ENCODE results near the gene ZIC1.
A peak's percentile ranks its signal among the peaks of the same experiment; 100 is the strongest.

Gene ZIC1

DNA sequence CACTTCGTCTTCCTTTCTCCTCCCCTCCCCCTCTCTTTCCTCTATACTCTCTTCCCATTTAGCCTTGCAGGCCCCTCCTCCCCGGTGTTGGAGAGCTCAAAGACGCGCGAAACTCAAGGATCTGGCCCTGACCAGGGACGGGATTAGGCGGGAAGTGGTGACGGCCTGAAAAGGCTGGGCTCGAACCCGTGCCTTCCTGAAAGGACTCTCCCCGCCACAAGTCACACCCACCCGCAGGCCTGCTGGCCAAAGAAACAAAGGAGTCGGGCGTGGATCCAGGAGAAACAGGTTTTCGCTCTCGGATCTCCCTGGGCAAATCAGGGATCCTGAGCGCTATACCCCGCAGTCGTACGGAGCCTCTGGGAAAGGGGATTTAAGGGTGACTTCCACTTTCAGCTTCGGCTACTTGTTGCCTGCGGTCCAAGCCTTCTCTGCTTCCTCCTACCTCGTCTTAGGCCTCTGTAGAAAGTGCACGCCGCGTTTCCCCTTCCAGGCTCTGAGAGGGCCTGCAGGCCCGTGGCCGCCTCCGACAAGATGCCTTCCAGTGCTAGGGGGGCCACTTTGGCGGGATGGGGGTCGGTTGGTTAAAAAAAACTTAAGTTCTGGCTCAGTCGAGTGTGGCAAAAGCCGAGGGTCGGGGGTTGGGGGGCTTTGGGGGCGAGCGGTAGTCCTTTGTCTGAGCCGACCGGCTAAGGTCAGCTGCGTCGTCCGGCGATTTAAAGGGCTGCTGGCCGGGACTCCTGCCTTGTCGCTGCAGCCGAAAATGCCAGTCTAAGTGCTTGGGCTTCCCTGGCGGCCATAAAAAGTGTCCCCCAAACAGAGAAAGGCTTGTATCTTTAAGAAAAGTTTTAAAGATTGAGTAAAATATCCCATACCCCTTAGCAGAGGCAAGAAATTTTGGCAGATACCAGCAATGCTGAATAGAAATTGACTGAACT, 11.0 kb upstream of the ZIC1 start:
- no peak overlapping the region for H2BK5ac ChIP-seq (ENCODE audit: low read length)
- peaks cover 2% of the 10 kb centered on the region for H3K79me1 ChIP-seq (ENCODE audit: low read depth, low read length)
- DNase-seq (ENCODE audit: low spot score) = peak; percentile 23
- peak overlapping the region in 1 of 2 donors; percentile 32 for H3K4me3 ChIP-seq (ENCODE audit: low read length in 2 of 2)
- peaks cover 0 to 17% of the 10 kb centered on the region in 2 donors for H3K4me1 ChIP-seq (ENCODE audit: control insufficient read depth in 2 of 2, insufficient read depth in 1 of 2, low read depth in 1 of 2, low read length in 2 of 2)
- H3K4me2 ChIP-seq (ENCODE audit: insufficient read depth, low read length, poor library complexity, severe bottlenecking) = peak overlapping the region; percentile 95
- H3K9me3 ChIP-seq (replicated peaks in 1 of 2; ENCODE audit: control insufficient read depth in 2 of 2, insufficient read depth in 1 of 2, low read depth in 1 of 2, low read length in 2 of 2) = peaks cover 0 to 20% of the 10 kb centered on the region in 2 donors
- no peak overlapping the region for H2AK5ac ChIP-seq (ENCODE audit: low read depth, low read length)
- peak overlapping the region; percentile 64 for H3K9ac ChIP-seq (ENCODE audit: low read depth, low read length, poor library complexity)
- peak overlapping the region; percentile 31 for H2AFZ ChIP-seq (ENCODE audit: low read length)
- H3K27me3 ChIP-seq (ENCODE audit: control insufficient read depth in 3 of 3, insufficient read depth in 3 of 3, low read depth in 1 of 3, low read length in 3 of 3) = peaks cover 12 to 46% (median 14%) of the 10 kb centered on the region in 3 experiments
- no peak overlapping the region for H2BK12ac ChIP-seq (ENCODE audit: low read length)
- no peak overlapping the region for H3K23ac ChIP-seq (ENCODE audit: low read depth, low read length, poor library complexity)
- H4K91ac ChIP-seq (ENCODE audit: low read depth, low read length, poor library complexity) = no peak overlapping the region
- H3K27ac ChIP-seq (replicated peaks; ENCODE audit: low read length) = peak overlapping the region; percentile 7
- H3K36me3 ChIP-seq (replicated peaks in 1 of 2; ENCODE audit: control insufficient read depth in 2 of 2, insufficient read depth in 2 of 2, low read length in 2 of 2) = no peaks in the 10 kb centered on the region
- no peak overlapping the region for H2BK15ac ChIP-seq (ENCODE audit: low read length)
- peak overlapping the region; percentile 37 for H2BK120ac ChIP-seq (ENCODE audit: low read depth, low read length)
- no CpG with 5 or more reads among the region's 46 CpGs for WGBS, 2 donors (ENCODE audit: extremely low coverage in 2 of 2, insufficient read length in 2 of 2, insufficient replicate concordance in 1 of 2)
- H4K8ac ChIP-seq (ENCODE audit: low read depth, low read length) = no peak overlapping the region
- no peak overlapping the region for H3K4ac ChIP-seq (ENCODE audit: low read length)
- H3K14ac ChIP-seq (ENCODE audit: low read length) = no peak overlapping the region
- peak overlapping the region; percentile 20 for H3K18ac ChIP-seq (ENCODE audit: low read length)

GRCh38 chr3:147398813-147399534, 10.2 kb upstream of the ZIC1 start:
- no peak overlapping the region for H2AFZ ChIP-seq (ENCODE audit: low read length)
- H3K4ac ChIP-seq (ENCODE audit: low read length) = no peak overlapping the region
- H2BK15ac ChIP-seq (ENCODE audit: low read length) = no peak overlapping the region
- no peak overlapping the region for H3K14ac ChIP-seq (ENCODE audit: low read length)
- H3K4me3 ChIP-seq (ENCODE audit: low read length in 2 of 2) = no peak overlapping the region
- no peak overlapping the region for H2AK5ac ChIP-seq (ENCODE audit: low read depth, low read length)
- no peak overlapping the region for H2BK120ac ChIP-seq (ENCODE audit: low read depth, low read length)
- H3K4me1 ChIP-seq (ENCODE audit: control insufficient read depth in 2 of 2, insufficient read depth in 1 of 2, low read depth in 1 of 2, low read length in 2 of 2) = peaks cover 0 to 17% of the 10 kb centered on the region in 2 donors
- peaks cover 14 to 50% (median 19%) of the 10 kb centered on the region in 3 experiments for H3K27me3 ChIP-seq (ENCODE audit: control insufficient read depth in 3 of 3, insufficient read depth in 3 of 3, low read depth in 1 of 3, low read length in 3 of 3)
- H3K23ac ChIP-seq (ENCODE audit: low read depth, low read length, poor library complexity) = no peak overlapping the region
- no peak for DNase-seq (ENCODE audit: low spot score)
- no peak overlapping the region for H3K18ac ChIP-seq (ENCODE audit: low read length)
- H3K9ac ChIP-seq (ENCODE audit: low read depth, low read length, poor library complexity) = no peak overlapping the region
- H3K27ac ChIP-seq (replicated peaks; ENCODE audit: low read length) = no peak overlapping the region
- no peak overlapping the region for H4K91ac ChIP-seq (ENCODE audit: low read depth, low read length, poor library complexity)
- no CpG with 5 or more reads among the region's 2 CpGs for whole genome bisulfite sequencing, 2 donors (ENCODE audit: extremely low coverage in 2 of 2, insufficient read length in 2 of 2, insufficient replicate concordance in 1 of 2)
- peaks cover 0 to 20% of the 10 kb centered on the region in 2 donors for H3K9me3 ChIP-seq (replicated peaks in 1 of 2; ENCODE audit: control insufficient read depth in 2 of 2, insufficient read depth in 1 of 2, low read depth in 1 of 2, low read length in 2 of 2)
- H2BK12ac ChIP-seq (ENCODE audit: low read length) = no peak overlapping the region
- no peak overlapping the region for H3K4me2 ChIP-seq (ENCODE audit: insufficient read depth, low read length, poor library complexity, severe bottlenecking)
- peaks cover 2% of the 10 kb centered on the region for H3K79me1 ChIP-seq (ENCODE audit: low read depth, low read length)
- H3K36me3 ChIP-seq (replicated peaks in 1 of 2; ENCODE audit: control insufficient read depth in 2 of 2, insufficient read depth in 2 of 2, low read length in 2 of 2) = no peaks in the 10 kb centered on the region
- no peak overlapping the region for H4K8ac ChIP-seq (ENCODE audit: low read depth, low read length)
- no peak overlapping the region for H2BK5ac ChIP-seq (ENCODE audit: low read length)

GRCh38 chr3:147400111-147400510, 9.1 kb upstream of the ZIC1 start:
- H2BK12ac ChIP-seq (ENCODE audit: low read length) = no peak overlapping the region
- H3K4me3 ChIP-seq (ENCODE audit: low read length in 2 of 2) = no peak overlapping the region
- no peak overlapping the region for H3K9ac ChIP-seq (ENCODE audit: low read depth, low read length, poor library complexity)
- no peak overlapping the region for H2BK15ac ChIP-seq (ENCODE audit: low read length)
- H4K8ac ChIP-seq (ENCODE audit: low read depth, low read length) = no peak overlapping the region
- no peak overlapping the region for H3K27ac ChIP-seq (replicated peaks; ENCODE audit: low read length)
- H3K4me1 ChIP-seq (ENCODE audit: control insufficient read depth in 2 of 2, insufficient read depth in 1 of 2, low read depth in 1 of 2, low read length in 2 of 2) = peaks cover 0 to 19% of the 10 kb centered on the region in 2 donors
- no peak for DNase-seq (ENCODE audit: low spot score)
- H3K27me3 ChIP-seq (ENCODE audit: control insufficient read depth in 3 of 3, insufficient read depth in 3 of 3, low read depth in 1 of 3, low read length in 3 of 3) = peaks cover 14 to 52% (median 30%) of the 10 kb centered on the region in 3 experiments
- no peak overlapping the region for H3K18ac ChIP-seq (ENCODE audit: low read length)
- H3K36me3 ChIP-seq (replicated peaks in 1 of 2; ENCODE audit: control insufficient read depth in 2 of 2, insufficient read depth in 2 of 2, low read length in 2 of 2) = no peaks in the 10 kb centered on the region
- H2AK5ac ChIP-seq (ENCODE audit: low read depth, low read length) = no peak overlapping the region
- H3K4me2 ChIP-seq (ENCODE audit: insufficient read depth, low read length, poor library complexity, severe bottlenecking) = no peak overlapping the region
- no peak overlapping the region for H2AFZ ChIP-seq (ENCODE audit: low read length)
- no peak overlapping the region for H2BK120ac ChIP-seq (ENCODE audit: low read depth, low read length)
- peaks cover 2% of the 10 kb centered on the region for H3K79me1 ChIP-seq (ENCODE audit: low read depth, low read length)
- no peak overlapping the region for H3K4ac ChIP-seq (ENCODE audit: low read length)
- H3K9me3 ChIP-seq (replicated peaks in 1 of 2; ENCODE audit: control insufficient read depth in 2 of 2, insufficient read depth in 1 of 2, low read depth in 1 of 2, low read length in 2 of 2) = peaks cover 0 to 20% of the 10 kb centered on the region in 2 donors
- H3K23ac ChIP-seq (ENCODE audit: low read depth, low read length, poor library complexity) = no peak overlapping the region
- no peak overlapping the region for H2BK5ac ChIP-seq (ENCODE audit: low read length)
- no peak overlapping the region for H4K91ac ChIP-seq (ENCODE audit: low read depth, low read length, poor library complexity)
- H3K14ac ChIP-seq (ENCODE audit: low read length) = no peak overlapping the region

DNA sequence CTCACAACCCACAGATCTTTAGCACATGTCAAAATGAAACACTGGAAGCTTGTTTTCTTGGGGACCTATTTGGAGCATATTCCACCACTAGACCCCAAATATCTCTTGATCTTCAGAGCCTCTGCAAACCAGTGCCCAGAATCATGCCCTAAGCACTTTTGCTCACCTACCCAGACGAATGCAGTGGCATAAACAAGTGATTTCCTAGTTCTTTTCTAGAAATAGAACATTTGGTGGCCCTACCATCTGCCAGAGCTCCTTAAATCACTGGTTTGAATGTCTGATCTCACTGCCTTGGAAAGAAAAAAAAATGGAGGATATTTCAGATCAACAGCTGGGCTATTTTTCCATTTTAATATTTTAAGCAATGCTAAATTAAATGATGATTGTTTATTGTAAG, 8.2 kb upstream of the ZIC1 start:
- Histone ChIP-seq H3K36me3 (replicated peaks in 1 of 2; ENCODE audit: control insufficient read depth in 2 of 2, insufficient read depth in 2 of 2, low read length in 2 of 2) (no peaks in the 10 kb centered on the region), H3K4me3 (ENCODE audit: low read length in 2 of 2) (no peak overlapping the region), H3K27me3 (ENCODE audit: control insufficient read depth in 3 of 3, insufficient read depth in 3 of 3, low read depth in 1 of 3, low read length in 3 of 3) (peaks cover 8 to 52% (median 39%) of the 10 kb centered on the region in 3 experiments), H3K9me3 (replicated peaks in 1 of 2; ENCODE audit: control insufficient read depth in 2 of 2, insufficient read depth in 1 of 2, low read depth in 1 of 2, low read length in 2 of 2) (peaks cover 0 to 12% of the 10 kb centered on the region in 2 donors), H3K27ac (replicated peaks; ENCODE audit: low read length) (no peak overlapping the region), H2BK12ac (ENCODE audit: low read length) (no peak overlapping the region), H2BK15ac (ENCODE audit: low read length) (no peak overlapping the region), H4K8ac (ENCODE audit: low read depth, low read length) (no peak overlapping the region), H3K4ac (ENCODE audit: low read length) (no peak overlapping the region), H4K91ac (ENCODE audit: low read depth, low read length, poor library complexity) (no peak overlapping the region), H2AFZ (ENCODE audit: low read length) (no peak overlapping the region), H3K14ac (ENCODE audit: low read length) (no peak overlapping the region), H2BK5ac (ENCODE audit: low read length) (no peak overlapping the region), H3K18ac (ENCODE audit: low read length) (no peak overlapping the region), H3K4me1 (ENCODE audit: control insufficient read depth in 2 of 2, insufficient read depth in 1 of 2, low read depth in 1 of 2, low read length in 2 of 2) (peaks cover 0 to 21% of the 10 kb centered on the region in 2 donors), H3K23ac (ENCODE audit: low read depth, low read length, poor library complexity) (no peak overlapping the region), H3K9ac (ENCODE audit: low read depth, low read length, poor library complexity) (no peak overlapping the region), H3K4me2 (ENCODE audit: insufficient read depth, low read length, poor library complexity, severe bottlenecking) (no peak overlapping the region), H2BK120ac (ENCODE audit: low read depth, low read length) (no peak overlapping the region), H2AK5ac (ENCODE audit: low read depth, low read length) (no peak overlapping the region), H3K79me1 (ENCODE audit: low read depth, low read length) (peaks cover 2% of the 10 kb centered on the region)
- no CpG with 5 or more reads among the region's 1 CpG for WGBS, 2 donors (ENCODE audit: extremely low coverage in 2 of 2, insufficient read length in 2 of 2, insufficient replicate concordance in 1 of 2)
- no peak for DNase-seq (ENCODE audit: low spot score)
